Activated CD4-positive, alpha-beta T cell treated with anti-CD3 and anti-CD28 coated beads for 36 hours (primary cell): Measurements from ENCODE around the gene SOX10. TPM values are rescaled to one million over a fixed set of nuclear protein-coding genes. Genes with fewer than 3 reads are reported as not detected.

Experiments used
- ATAC-seq: fragments of 200-7000 bp; cut with Tn5 transposase; one replicate; pipeline ENCODE4 v1.10.0; 2021; ENCODE audit warnings: mild to moderate bottlenecking, moderate library complexity
- CTCF ChIA-PET: fragments of 350-600 bp; sonication (Branson Sonifier 250); formaldehyde crosslinking; loops from one replicate; lab custom pipeline; 2021; ENCODE audit warnings: antibody characterized with exemption; lab: Charles Lee
- POLR2A ChIA-PET: fragments of 350-600 bp; sonication (Branson Sonifier 250); formaldehyde crosslinking; loops from one replicate; lab custom pipeline; 2021; ENCODE audit warnings: antibody characterized with exemption, inconsistent platforms; lab: Charles Lee
- DNase-seq: peaks from one replicate; pipeline ENCODE4 v3.0.0-alpha.2; 2020
- H3K27ac Mint-ChIP-seq: one replicate; pipeline ENCODE4 v1.8.0; 2021; ENCODE audit warnings: mixed read lengths
- H3K27me3 Mint-ChIP-seq: one replicate; pipeline ENCODE4 v1.8.0; 2021; ENCODE audit warnings: mixed read lengths
- H3K36me3 Mint-ChIP-seq: one replicate; pipeline ENCODE4 v1.8.0; 2021; ENCODE audit warnings: low read depth, mixed read lengths
- H3K4me1 Mint-ChIP-seq: one replicate; pipeline ENCODE4 v1.8.0; 2021; ENCODE audit warnings: mixed read lengths
- H3K4me3 Mint-ChIP-seq: one replicate; pipeline ENCODE4 v1.8.0; 2021; ENCODE audit warnings: mild to moderate bottlenecking, moderate library complexity, mixed read lengths
- H3K9me3 Mint-ChIP-seq: one replicate; pipeline ENCODE4 v1.8.0; 2021; ENCODE audit warnings: low read depth, mixed read lengths
- intact Hi-C, 2 experiments: fragments of 100-400 bp; cut with DNase I in 1 of 2; cut with micrococcal nuclease in 1 of 2; formaldehyde crosslinking; loops; one replicate each; pipeline versions ENCODE4 v1.14.2 to v1.15.1; 2022 to 2024; cut with DNase I, micrococcal nuclease
- total RNA-seq, 2 experiments: library from RNA; stranded (reverse); gene quantifications; one replicate each; pipeline ENCODE4 v1.2.3, GENCODE V29; 2021

SOX10 gene
- total RNA-seq, 2 experiments from 2014 or later, result not detected

- H3K9me3 Mint-ChIP-seq, result no peaks in the 10 kb centered on the region
- H3K27ac Mint-ChIP-seq, result no peak overlapping the region
- no peak for DNase-seq
- H3K36me3 Mint-ChIP-seq, result no peaks in the 10 kb centered on the region
- H3K4me1 Mint-ChIP-seq, result no peaks in the 10 kb centered on the region
- H3K4me3 Mint-ChIP-seq, result no peak overlapping the region
- intact Hi-C loops, result loop anchor here in 1 of 2 experiments (10.0 kb wide), 1 partner anchor 892 kb away; no protein-coding TSS in a partner anchor
- POLR2A ChIA-PET, result interaction anchor here (0.6 kb wide), 1 partner anchor 267 kb away, joined by 5 read pairs; no protein-coding TSS in a partner anchor
- H3K27me3 Mint-ChIP-seq, result no peaks in the 10 kb centered on the region
- ATAC-seq, result no peak
- CTCF ChIA-PET, result no interaction called here
Observed at GRCh38 chr22:38012604-38013072, 28.3 kb upstream of the SOX10 start.

- Mint-ChIP-seq H3K27ac (no peak overlapping the region), H3K9me3 (no peaks in the 10 kb centered on the region), H3K4me3 (no peak overlapping the region), H3K27me3 (no peaks in the 10 kb centered on the region), H3K36me3 (no peaks in the 10 kb centered on the region), H3K4me1 (no peaks in the 10 kb centered on the region)
- ChIA-PET CTCF (interaction anchor here (0.6 to 1.5 kb wide), 2 partner anchors 43 to 338 kb away, joined by 3 to 4 read pairs; no protein-coding TSS in a partner anchor), POLR2A (no interaction called here)
- intact Hi-C loops, result no loop called here
- ATAC-seq (peak; percentile 23), DNase-seq (no peak)
Observed at GRCh38 chr22:38009000-38009806, 24.8 kb upstream of the SOX10 start.

- DNase-seq (no peak), ATAC-seq (no peak)
- no peaks in the 10 kb centered on the region for H3K9me3 Mint-ChIP-seq
- ChIA-PET POLR2A (no interaction called here), CTCF (interaction anchor here (1.5 kb wide), 1 partner anchor 12 kb away, joined by 5 read pairs; no protein-coding TSS in a partner anchor)
- peaks cover 2% of the 10 kb centered on the region for H3K36me3 Mint-ChIP-seq
- no peaks in the 10 kb centered on the region for H3K27me3 Mint-ChIP-seq
- H3K4me1 Mint-ChIP-seq, result no peaks in the 10 kb centered on the region
- intact Hi-C loops, result no loop called here
- no peak overlapping the region for H3K27ac Mint-ChIP-seq
- H3K4me3 Mint-ChIP-seq, result no peak overlapping the region
Observed at GRCh38 chr22:38007330-38007902, 23.1 kb upstream of the SOX10 start.

- ATAC-seq (no peak), DNase-seq (no peak)
- no peaks in the 10 kb centered on the region for H3K27me3 Mint-ChIP-seq
- H3K9me3 Mint-ChIP-seq, result no peaks in the 10 kb centered on the region
- CTCF ChIA-PET, result interaction anchor here (0.7 to 1.5 kb wide), 3 partner anchors 12 to 1517 kb away, joined by 3 to 5 read pairs (median 3); no protein-coding TSS in a partner anchor
- H3K4me3 Mint-ChIP-seq, result no peak overlapping the region
- H3K36me3 Mint-ChIP-seq, result peaks cover 2% of the 10 kb centered on the region
- POLR2A ChIA-PET, result no interaction called here
- H3K27ac Mint-ChIP-seq, result no peak overlapping the region
- no peaks in the 10 kb centered on the region for H3K4me1 Mint-ChIP-seq
- intact Hi-C loops, result no loop called here
Observed at GRCh38 chr22:38006906-38007305, 22.6 kb upstream of the SOX10 start.

- Mint-ChIP-seq H3K4me1 (no peaks in the 10 kb centered on the region), H3K9me3 (no peaks in the 10 kb centered on the region), H3K27me3 (no peaks in the 10 kb centered on the region), H3K36me3 (peaks cover 2% of the 10 kb centered on the region), H3K4me3 (no peak overlapping the region), H3K27ac (no peak overlapping the region)
- CTCF ChIA-PET, result interaction anchor here (0.6 to 1.5 kb wide), 2 partner anchors 11 to 368 kb away, joined by 3 to 5 read pairs; no protein-coding TSS in a partner anchor
- intact Hi-C loops, result no loop called here
- DNase-seq (no peak), ATAC-seq (no peak)
- POLR2A ChIA-PET, result no interaction called here
Observed at GRCh38 chr22:38005943-38006342, 21.6 kb upstream of the SOX10 start.

- H3K27ac Mint-ChIP-seq, result no peak overlapping the region
- H3K4me1 Mint-ChIP-seq, result no peaks in the 10 kb centered on the region
- H3K4me3 Mint-ChIP-seq, result no peak overlapping the region
- peaks cover 2% of the 10 kb centered on the region for H3K36me3 Mint-ChIP-seq
- no peaks in the 10 kb centered on the region for H3K9me3 Mint-ChIP-seq
- intact Hi-C loops, result loop anchor here in 1 of 2 experiments (10.0 kb wide), 1 partner anchor 65 kb away; no protein-coding TSS in a partner anchor
- ATAC-seq (peak; percentile 74), DNase-seq (peak; percentile 27)
- ChIA-PET CTCF (interaction anchor here (0.6 to 1.0 kb wide), 2 partner anchors 37 to 572 kb away, joined by 3 read pairs; no protein-coding TSS in a partner anchor), POLR2A (no interaction called here)
- no peaks in the 10 kb centered on the region for H3K27me3 Mint-ChIP-seq
Observed at GRCh38 chr22:37999640-38000272, 15.4 kb upstream of the SOX10 start.

- H3K4me3 Mint-ChIP-seq, result no peak overlapping the region
- intact Hi-C loops, result loop anchor here in 1 of 2 experiments (10.0 kb wide), 1 partner anchor 64 kb away; no protein-coding TSS in a partner anchor
- CTCF ChIA-PET, result no interaction called here
- H3K4me1 Mint-ChIP-seq, result no peaks in the 10 kb centered on the region
- H3K9me3 Mint-ChIP-seq, result no peaks in the 10 kb centered on the region
- ATAC-seq (no peak), DNase-seq (no peak)
- no peak overlapping the region for H3K27ac Mint-ChIP-seq
- POLR2A ChIA-PET, result no interaction called here
- peaks cover 2% of the 10 kb centered on the region for H3K36me3 Mint-ChIP-seq
- H3K27me3 Mint-ChIP-seq, result no peaks in the 10 kb centered on the region
Observed at GRCh38 chr22:37999236-37999635, 14.9 kb upstream of the SOX10 start.

DNA sequence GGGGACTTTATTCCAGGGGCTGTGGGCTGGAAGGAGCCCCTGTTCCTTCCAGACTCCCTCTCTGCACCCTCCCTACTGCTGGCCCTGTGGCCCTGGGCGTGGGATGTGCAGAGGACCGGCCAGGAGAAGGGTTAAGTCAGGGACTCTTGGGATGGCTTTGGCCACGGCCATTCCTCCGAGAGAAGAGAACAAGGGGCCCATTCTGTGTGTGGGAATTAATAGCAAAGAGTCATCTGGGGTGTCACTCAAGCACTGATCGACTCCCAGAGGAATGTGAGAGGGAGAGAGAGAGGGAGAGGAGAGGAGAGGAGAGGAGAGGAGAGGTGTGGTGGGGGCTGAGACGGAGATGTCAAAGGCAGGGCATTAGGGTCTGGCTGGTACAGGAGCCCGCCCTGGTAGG is 14.2 kb upstream of the SOX10 start:
- POLR2A ChIA-PET, result no interaction called here
- no peak overlapping the region for H3K4me3 Mint-ChIP-seq
- no peak for ATAC-seq
- no peaks in the 10 kb centered on the region for H3K9me3 Mint-ChIP-seq
- no peaks in the 10 kb centered on the region for H3K27me3 Mint-ChIP-seq
- no peak for DNase-seq
- intact Hi-C loops, result loop anchor here in 1 of 2 experiments (10.0 kb wide), 1 partner anchor 64 kb away; no protein-coding TSS in a partner anchor
- no peaks in the 10 kb centered on the region for H3K4me1 Mint-ChIP-seq
- H3K27ac Mint-ChIP-seq, result no peak overlapping the region
- CTCF ChIA-PET, result no interaction called here
- H3K36me3 Mint-ChIP-seq, result peaks cover 2% of the 10 kb centered on the region

DNA sequence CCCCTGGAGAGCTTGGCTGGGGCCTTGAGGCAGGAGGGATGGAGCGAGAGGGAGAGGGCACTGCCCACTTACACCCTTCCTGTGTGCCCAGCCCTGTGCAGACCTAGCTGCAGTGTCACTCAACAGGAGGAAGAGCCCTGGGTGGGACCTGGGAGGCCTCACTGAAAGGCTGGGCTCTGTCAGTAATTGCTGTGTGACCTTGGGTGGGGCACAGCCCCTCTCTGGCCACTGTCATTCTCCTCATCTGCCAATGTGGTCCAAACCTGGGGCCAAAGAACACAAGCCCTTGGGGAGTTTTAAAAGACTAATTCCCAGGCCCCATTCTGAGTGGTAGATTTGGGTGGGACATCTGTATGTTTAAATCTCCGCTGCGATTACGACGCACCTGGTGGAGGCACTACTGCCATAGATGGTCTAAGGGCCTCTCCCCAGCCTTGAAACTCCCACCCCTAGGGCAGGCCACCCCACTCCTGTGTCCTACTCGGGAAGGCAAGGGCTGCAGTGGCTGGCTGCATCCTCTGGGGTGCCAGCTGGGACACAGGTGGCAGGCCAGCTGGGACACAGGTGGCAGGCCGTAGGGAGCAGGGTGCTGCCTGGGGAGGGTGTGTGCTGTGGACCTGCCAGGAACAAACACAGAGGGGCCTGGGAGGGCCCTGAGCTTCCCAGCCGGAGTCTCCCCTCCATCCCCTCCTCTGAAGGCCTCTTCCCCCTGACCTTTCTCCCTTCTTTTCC is 12.3 kb upstream of the SOX10 start:
- H3K9me3 Mint-ChIP-seq, result no peaks in the 10 kb centered on the region
- ATAC-seq (no peak), DNase-seq (no peak)
- H3K27me3 Mint-ChIP-seq, result no peaks in the 10 kb centered on the region
- no peaks in the 10 kb centered on the region for H3K36me3 Mint-ChIP-seq
- CTCF ChIA-PET, result interaction anchor here (0.7 kb wide), 1 partner anchor 231 kb away, joined by 3 read pairs; no protein-coding TSS in a partner anchor
- H3K4me3 Mint-ChIP-seq, result no peak overlapping the region
- no peaks in the 10 kb centered on the region for H3K4me1 Mint-ChIP-seq
- intact Hi-C loops, result loop anchor here in 1 of 2 experiments (10.0 kb wide), 1 partner anchor 62 kb away; no protein-coding TSS in a partner anchor
- POLR2A ChIA-PET, result no interaction called here
- H3K27ac Mint-ChIP-seq, result no peak overlapping the region

GRCh38 chr22:37996079-37996478 is 11.7 kb upstream of the SOX10 start:
- intact Hi-C loops, result loop anchor here in 1 of 2 experiments (10.0 kb wide), 1 partner anchor 61 kb away; no protein-coding TSS in a partner anchor
- DNase-seq (no peak), ATAC-seq (no peak)
- Mint-ChIP-seq H3K27ac (no peak overlapping the region), H3K27me3 (no peaks in the 10 kb centered on the region), H3K4me1 (no peaks in the 10 kb centered on the region), H3K36me3 (no peaks in the 10 kb centered on the region), H3K9me3 (no peaks in the 10 kb centered on the region), H3K4me3 (no peak overlapping the region)
- ChIA-PET POLR2A (interaction anchor here (0.6 kb wide), 1 partner anchor 186 kb away, joined by 3 read pairs; no protein-coding TSS in a partner anchor), CTCF (interaction anchor here (0.6 kb wide), 1 partner anchor 719 kb away, joined by 3 read pairs; no protein-coding TSS in a partner anchor)
